Measurements from ENCODE around the gene CYP26A1.

CYP26A1 gene

DNA sequence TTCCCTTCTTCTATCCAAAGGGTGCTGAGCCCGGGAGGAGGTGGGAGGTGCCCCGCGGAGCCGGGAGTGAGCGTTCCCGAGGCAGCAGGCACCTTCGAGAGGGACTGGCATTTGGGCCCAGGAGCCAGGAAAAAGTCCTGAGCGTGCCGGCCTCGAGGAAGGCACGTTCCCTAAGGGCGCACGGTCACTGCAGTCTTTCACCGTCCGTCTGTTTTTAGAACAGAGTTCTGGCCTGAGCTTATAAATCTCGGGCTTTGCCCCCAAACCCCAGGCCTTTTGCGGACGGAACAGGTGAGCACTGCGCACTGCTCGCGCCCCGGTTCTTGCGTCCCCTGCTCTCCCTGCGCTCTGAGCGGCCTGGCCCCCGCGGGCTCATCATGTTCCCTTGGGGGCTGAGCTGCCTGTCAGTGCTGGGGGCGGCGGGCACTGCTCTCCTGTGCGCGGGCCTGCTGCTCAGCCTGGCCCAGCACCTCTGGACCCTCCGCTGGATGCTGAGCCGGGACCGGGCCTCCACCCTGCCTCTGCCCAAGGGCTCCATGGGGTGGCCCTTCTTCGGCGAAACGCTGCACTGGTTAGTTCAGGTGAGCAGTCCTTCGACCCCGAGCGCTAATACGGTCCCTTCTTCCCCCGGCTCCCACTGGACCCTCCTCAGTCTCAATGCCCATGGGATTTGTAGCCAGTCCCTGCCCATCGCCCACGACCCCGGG, 12.7 kb upstream of the CYP26A1 start:
- TF ChIP-seq, protein P1, sequence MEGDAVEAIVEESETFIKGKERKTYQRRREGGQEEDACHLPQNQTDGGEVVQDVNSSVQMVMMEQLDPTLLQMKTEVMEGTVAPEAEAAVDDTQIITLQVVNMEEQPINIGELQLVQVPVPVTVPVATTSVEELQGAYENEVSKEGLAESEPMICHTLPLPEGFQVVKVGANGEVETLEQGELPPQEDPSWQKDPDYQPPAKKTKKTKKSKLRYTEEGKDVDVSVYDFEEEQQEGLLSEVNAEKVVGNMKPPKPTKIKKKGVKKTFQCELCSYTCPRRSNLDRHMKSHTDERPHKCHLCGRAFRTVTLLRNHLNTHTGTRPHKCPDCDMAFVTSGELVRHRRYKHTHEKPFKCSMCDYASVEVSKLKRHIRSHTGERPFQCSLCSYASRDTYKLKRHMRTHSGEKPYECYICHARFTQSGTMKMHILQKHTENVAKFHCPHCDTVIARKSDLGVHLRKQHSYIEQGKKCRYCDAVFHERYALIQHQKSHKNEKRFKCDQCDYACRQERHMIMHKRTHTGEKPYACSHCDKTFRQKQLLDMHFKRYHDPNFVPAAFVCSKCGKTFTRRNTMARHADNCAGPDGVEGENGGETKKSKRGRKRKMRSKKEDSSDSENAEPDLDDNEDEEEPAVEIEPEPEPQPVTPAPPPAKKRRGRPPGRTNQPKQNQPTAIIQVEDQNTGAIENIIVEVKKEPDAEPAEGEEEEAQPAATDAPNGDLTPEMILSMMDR (IDR thresholded peaks at IDR 0.05): no peak
- no peak for TF ChIP-seq ZFX (IDR thresholded peaks at IDR 0.05; ENCODE audit: borderline replicate concordance)
- no peak overlapping the region for H3K27ac ChIP-seq

DNA sequence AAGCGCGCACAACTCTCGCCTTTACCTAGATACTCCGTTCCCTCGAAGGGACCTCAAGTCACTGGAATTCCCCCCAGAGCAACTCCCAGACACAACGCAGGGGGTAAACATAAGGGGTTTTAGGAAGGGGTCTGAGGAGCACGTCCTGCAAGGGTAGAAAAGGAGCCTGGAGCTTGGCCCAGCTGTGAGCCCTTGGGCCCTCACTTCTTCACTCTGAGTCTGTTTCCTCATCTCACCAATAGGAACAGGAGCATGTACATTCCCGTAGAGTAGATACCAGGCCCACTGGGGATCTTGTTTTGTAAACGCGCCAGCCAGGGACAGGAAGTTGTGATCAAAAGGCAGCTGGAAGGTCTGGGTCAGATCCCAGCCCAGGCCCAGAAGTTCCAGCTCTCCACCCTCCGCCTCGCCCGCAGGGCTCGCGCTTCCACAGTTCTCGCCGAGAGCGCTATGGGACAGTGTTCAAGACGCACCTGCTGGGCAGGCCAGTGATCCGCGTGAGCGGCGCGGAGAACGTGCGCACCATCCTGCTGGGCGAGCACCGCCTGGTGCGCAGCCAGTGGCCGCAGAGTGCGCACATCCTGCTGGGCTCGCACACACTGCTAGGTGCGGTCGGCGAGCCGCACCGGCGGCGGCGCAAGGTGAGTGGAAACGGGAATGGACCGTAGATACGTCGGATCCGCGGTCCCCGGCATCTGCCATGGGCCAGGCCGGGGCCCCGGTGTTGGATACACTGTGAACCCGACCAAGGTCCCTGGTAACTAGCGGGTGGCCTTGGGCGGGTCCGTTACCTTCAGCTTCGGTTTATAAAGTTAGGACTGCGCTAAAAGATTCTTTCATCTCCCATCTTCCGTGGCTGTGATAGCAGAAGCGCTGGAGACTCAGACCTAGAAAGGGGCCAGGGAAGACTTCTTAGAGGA, 11.8 kb upstream of the CYP26A1 start:
- no peak for TF ChIP-seq ZFX (IDR thresholded peaks at IDR 0.05; ENCODE audit: borderline replicate concordance)
- TF ChIP-seq, protein P1 (IDR thresholded peaks at IDR 0.05): no peak
- no peak overlapping the region for H3K27ac ChIP-seq

DNA sequence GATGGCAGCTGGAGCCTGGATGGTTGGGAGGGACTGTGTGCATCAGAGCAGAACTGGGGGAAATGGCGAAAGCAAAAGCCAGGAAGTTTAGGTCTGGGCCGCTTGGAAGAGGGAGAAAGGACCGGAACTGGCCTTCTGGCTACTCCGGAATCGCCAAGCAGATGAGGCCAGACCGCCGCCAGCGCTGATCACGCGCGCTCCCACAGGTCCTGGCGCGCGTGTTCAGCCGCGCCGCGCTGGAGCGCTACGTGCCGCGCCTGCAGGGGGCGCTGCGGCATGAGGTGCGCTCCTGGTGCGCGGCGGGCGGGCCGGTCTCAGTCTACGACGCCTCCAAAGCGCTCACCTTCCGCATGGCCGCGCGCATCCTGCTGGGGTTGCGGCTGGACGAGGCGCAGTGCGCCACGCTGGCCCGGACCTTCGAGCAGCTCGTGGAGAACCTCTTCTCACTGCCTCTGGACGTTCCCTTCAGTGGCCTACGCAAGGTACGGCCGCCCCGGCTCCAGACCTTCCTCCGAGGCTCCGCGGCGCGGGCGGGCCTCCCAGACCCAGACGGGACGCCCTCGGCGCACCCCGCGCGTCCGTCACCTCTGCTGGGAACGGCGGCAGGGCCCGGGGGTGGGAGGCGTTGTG, 11.1 kb upstream of the CYP26A1 start:
- TF ChIP-seq ZFX (IDR thresholded peaks at IDR 0.05; ENCODE audit: borderline replicate concordance): no peak
- TF ChIP-seq, protein P1 (IDR thresholded peaks at IDR 0.05): no peak; the same call in none of the 2 replicates
- no peak overlapping the region for H3K27ac ChIP-seq

DNA sequence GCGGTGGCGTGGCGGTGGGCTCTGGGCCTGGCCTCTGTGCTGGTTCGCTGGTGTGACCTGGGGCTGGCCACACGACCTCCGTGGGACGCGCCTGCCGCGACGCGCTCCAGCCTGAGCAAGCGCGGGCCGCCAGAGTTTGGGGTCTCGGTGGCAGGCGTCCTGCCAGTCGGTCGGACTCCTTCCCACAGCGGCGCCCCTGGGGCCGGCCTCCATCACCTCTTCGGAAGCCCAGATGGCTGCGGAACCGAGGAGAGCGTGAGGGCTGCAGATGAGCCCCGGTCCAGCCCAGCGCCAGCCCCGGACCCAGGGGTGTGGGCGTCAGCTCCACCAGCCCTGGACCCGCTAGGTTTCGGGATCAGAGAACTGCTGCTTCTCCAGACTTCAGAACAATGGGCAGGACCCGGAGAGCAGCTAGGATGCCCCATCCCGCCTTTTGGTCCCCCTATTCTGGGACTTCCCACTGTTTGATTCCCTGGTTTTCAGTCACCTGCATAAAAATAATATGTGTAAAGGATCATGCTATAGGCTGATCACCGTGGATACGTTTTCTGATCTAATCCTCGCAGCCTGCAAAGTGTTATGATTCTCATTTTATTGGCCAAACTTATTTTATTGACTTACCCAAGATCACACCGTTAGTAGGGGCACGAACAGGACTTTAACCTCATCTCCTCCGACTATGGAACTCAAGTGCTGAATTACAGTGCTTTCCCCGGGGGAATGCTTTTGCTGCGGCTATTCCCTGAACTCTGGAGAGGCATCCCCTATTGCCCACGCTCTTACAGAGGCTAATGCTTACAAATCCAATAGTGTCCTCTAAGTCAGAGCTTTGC, 10.3 kb upstream of the CYP26A1 start:
- no peak overlapping the region for H3K27ac ChIP-seq
- TF ChIP-seq, protein P1 (IDR thresholded peaks at IDR 0.05): no peak
- no peak for TF ChIP-seq ZFX (IDR thresholded peaks at IDR 0.05; ENCODE audit: borderline replicate concordance)

DNA sequence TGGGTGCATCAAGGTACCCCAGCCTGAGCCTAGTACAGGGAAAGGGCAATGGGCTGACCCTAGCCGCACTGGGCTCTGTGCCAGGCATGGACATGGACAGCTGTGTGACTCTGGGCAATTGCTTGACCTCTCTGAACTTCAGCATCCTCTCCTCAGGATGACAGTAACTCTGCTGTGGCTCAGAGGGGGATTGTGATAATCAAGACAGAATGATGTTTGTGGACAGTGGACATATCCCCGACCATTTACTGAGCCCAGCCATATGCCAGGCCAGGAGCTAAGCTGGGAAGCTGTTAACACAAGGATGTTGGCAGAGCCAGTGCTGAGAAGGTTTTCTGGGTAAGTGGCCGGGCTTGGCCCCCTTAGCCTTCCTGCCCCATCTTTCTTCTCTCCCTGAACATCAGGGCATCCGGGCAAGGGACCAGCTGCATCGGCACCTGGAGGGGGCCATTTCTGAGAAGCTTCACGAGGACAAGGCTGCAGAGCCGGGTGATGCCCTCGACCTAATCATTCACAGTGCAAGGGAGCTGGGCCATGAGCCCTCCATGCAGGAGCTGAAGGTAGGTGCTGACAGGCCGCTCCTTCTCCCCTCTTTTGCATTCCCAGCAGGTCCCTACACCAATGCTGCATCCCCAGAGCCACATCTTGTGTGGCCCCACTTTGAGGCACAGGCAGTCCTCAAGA, 9.6 kb upstream of the CYP26A1 start:
- no peak overlapping the region for H3K27ac ChIP-seq
- no peak for TF ChIP-seq ZFX (IDR thresholded peaks at IDR 0.05; ENCODE audit: borderline replicate concordance)
- TF ChIP-seq, protein P1 (IDR thresholded peaks at IDR 0.05): no peak

All from 22Rv1 (cell line).